ENCODE results near the gene ACSS2. TPM values are rescaled to one million over a fixed set of nuclear protein-coding genes. Genes with fewer than 3 reads are reported as not detected.
A peak's percentile ranks its signal among the peaks of the same experiment; 100 is the strongest.

ACSS2 gene
- total RNA-seq, 2 donors from 2014 or later: 31.7 to 42.0 TPM

DNA sequence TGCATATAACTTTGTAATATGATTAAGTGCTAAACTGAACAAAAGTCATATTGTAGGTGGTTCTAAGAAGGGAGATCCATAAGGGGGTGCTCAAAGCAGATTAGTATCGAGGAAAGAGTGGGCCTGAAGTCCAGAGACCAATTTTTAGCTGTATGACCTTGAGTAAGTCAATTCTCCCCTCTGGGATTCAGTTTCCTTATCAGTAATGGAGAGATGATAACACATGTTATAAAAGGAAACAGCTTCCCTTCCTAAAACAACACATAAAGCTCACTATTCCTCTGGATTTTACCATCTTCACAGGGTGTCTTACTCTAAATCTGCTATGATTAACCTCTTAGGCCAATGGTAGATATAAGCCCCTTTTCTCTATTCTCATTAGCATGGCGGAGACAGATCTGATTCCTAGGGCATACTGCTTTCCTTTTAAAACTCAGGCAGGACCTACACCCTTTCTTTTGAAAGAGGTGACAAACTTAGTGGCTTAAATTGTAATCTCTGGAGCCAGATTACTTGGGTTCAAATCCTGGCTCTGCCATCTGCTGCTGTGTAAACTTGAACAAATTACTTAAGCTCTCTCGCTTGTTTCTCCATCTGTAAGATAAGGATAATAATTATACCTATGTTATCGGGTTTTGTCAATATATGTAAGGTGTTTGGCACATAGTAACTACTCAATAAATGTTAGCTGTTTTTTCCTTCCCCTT, 39.5 kb downstream of the ACSS2 start:
- ATAC-seq (replicated peaks): no peak
- H3K9me3 Mint-ChIP-seq: no peaks in the 10 kb centered on the region
- H3K4me1 Mint-ChIP-seq: peaks cover 34% of the 10 kb centered on the region
- peaks cover 9% of the 10 kb centered on the region for H3K36me3 Mint-ChIP-seq (ENCODE audit: low read depth)
- no peaks in the 10 kb centered on the region for H3K27me3 Mint-ChIP-seq
- no peak overlapping the region for H3K4me3 Mint-ChIP-seq
- H3K27ac Mint-ChIP-seq: peak overlapping the region; percentile 75

DNA sequence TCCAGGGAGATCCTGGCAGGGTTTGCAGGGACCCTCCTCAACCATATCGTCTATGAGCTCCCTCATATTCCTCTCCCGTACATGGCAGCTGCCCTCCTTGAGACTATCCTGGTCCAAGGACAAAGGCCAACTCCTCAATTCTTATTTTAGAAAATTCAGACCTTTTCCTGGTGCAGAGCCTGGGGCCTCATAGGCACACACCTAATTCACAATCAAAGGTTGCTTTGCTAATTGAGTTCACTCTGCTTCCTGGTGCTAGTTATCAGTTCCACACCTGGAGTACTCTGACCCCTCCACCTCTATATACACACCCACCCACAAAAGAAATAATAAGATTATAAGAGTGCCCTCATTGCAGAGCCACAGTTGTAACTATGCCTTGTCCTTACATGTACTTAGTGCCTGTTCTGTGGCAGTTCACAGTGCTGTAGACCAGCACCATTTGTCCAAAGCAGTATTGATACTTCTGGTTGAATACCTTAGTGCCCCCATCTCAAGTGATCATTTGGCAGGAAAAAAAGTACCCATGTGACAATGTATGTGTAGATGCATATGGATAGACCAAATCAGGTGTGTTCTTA, 40.5 kb downstream of the ACSS2 start:
- Mint-ChIP-seq H3K27me3 (no peaks in the 10 kb centered on the region), H3K27ac (peak overlapping the region; percentile 75), H3K4me3 (peak overlapping the region; percentile 39), H3K36me3 (ENCODE audit: low read depth) (peaks cover 9% of the 10 kb centered on the region), H3K9me3 (no peaks in the 10 kb centered on the region), H3K4me1 (peaks cover 34% of the 10 kb centered on the region)
- no peak for ATAC-seq (replicated peaks)

DNA sequence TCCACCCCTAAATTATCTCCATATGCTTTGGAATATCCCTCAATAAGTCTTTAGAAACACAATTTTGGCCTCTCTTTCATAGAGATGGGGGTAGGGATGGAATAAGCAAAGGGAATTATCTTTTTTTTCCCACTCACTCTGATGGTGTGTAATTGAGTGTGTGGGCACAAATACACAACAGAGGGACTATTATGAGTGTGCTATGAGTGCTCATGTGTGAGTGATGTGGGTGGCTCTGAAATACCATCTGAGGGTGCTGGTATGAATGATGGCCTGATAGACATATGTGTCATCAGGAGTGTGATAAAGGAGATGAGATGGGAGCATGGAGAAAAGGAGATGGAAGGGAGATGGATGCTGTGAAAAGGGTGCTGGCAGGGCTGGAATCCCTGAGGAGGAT, 43.6 kb downstream of the ACSS2 start:
- Mint-ChIP-seq H3K27ac (peak overlapping the region; percentile 53), H3K4me1 (peaks cover 34% of the 10 kb centered on the region), H3K36me3 (ENCODE audit: low read depth) (peaks cover 9% of the 10 kb centered on the region), H3K27me3 (no peaks in the 10 kb centered on the region), H3K4me3 (peak overlapping the region; percentile 29), H3K9me3 (no peaks in the 10 kb centered on the region)
- ATAC-seq (replicated peaks): peak; percentile 79

DNA sequence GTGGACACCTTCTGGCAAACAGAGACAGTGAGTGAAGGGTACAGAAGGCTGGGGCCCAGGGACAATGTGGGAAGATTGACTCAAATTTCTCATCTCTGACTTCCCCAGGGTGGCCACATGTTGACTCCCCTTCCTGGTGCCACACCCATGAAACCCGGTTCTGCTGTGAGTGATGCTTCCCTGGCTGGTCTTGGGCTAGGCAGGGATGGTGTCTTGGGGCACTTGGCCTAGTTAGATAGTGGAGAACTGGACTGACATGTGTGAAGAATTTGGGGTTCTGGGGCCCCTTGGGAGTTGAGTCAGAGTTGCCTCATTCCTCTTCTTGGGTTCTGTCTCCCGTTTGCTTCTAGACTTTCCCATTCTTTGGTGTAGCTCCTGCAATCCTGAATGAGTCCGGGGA, 45.0 kb downstream of the ACSS2 start:
- no peak overlapping the region for H3K4me3 Mint-ChIP-seq
- H3K27me3 Mint-ChIP-seq: no peaks in the 10 kb centered on the region
- H3K4me1 Mint-ChIP-seq: peaks cover 31% of the 10 kb centered on the region
- H3K36me3 Mint-ChIP-seq (ENCODE audit: low read depth): peaks cover 12% of the 10 kb centered on the region
- no peaks in the 10 kb centered on the region for H3K9me3 Mint-ChIP-seq
- H3K27ac Mint-ChIP-seq: no peak overlapping the region
- ATAC-seq (replicated peaks): peak; percentile 56

DNA sequence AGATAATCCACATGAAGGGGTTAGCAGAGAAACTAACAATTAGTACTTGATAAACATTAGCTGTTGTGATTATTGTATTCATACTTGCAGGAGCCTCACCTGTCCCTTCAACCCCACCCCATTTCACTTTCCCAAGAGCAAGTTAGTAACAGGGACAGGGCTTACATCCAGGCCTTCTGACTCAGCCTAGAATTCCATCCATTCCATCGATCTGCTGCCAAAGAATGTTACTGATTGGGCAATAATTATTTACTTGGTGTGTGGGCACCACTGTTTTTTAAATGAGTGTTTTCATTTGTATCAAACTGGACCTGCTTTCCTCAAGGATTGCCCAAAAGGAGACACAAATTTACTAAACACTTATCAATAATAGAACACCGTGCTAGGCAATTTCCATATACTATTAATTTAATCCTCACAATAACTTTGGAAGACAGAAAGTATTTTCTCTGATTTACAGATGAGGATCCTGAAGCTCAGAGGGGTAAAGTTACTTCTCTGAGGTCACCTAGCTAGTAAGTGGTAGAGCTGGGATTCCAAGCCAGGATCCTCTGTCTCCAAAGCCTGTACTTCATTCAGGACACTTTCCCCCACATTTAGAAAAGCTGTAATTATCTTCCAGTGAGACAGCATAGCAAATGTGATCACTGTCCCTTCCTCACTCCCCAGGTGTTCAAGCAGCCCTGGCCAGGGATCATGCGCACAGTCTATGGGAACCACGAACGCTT, 46.4 kb downstream of the ACSS2 start:
- peaks cover 16% of the 10 kb centered on the region for H3K36me3 Mint-ChIP-seq (ENCODE audit: low read depth)
- no peak overlapping the region for H3K27ac Mint-ChIP-seq
- no peaks in the 10 kb centered on the region for H3K9me3 Mint-ChIP-seq
- H3K4me3 Mint-ChIP-seq: no peak overlapping the region
- ATAC-seq (replicated peaks): no peak
- peaks cover 23% of the 10 kb centered on the region for H3K4me1 Mint-ChIP-seq
- H3K27me3 Mint-ChIP-seq: no peaks in the 10 kb centered on the region

DNA sequence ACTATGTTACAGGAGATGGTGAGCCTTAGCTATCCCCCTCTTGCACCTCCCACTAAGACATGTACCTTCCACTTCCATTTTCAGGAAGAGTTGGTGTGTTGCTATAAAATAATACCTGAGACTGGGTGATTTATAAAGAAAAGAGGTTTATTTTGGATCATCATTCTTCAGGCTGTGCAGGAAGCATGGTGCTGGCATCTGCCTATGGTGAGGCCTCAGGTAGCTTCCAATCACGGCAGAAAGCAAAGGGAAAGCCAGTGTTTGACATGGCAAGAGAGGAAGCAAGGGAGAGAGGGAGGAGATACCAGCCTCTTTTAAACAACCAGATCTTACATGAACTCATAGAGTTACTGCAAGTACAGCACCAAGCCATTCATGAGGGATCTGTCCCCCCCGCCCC, 47.0 kb downstream of the ACSS2 start:
- ATAC-seq (replicated peaks): no peak
- Mint-ChIP-seq H3K27ac (no peak overlapping the region), H3K27me3 (no peaks in the 10 kb centered on the region), H3K9me3 (no peaks in the 10 kb centered on the region), H3K4me1 (peaks cover 17% of the 10 kb centered on the region), H3K36me3 (ENCODE audit: low read depth) (peaks cover 16% of the 10 kb centered on the region), H3K4me3 (no peak overlapping the region)

DNA sequence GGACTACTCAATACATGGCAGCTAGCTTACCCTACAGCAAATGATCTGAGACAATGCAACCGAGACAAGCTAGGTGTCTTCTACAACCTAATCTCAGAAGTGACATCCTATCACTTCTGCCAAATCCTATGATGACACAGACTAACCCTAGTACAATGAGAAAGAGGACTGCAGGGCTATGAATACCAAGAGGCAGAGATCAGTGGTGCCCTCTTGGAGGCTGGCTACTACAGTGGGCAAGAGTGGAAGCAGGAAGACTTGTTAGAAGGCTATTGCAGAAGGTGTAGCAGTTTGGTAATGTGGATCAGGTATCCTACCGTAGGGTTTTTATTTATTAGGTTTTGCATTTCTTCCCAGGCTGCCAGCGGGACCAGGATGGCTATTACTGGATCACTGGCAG, 48.9 kb downstream of the ACSS2 start:
- H3K27me3 Mint-ChIP-seq: no peaks in the 10 kb centered on the region
- H3K4me1 Mint-ChIP-seq: peaks cover 5% of the 10 kb centered on the region
- H3K36me3 Mint-ChIP-seq (ENCODE audit: low read depth): peaks cover 28% of the 10 kb centered on the region
- no peak for ATAC-seq (replicated peaks)
- no peak overlapping the region for H3K4me3 Mint-ChIP-seq
- no peaks in the 10 kb centered on the region for H3K9me3 Mint-ChIP-seq
- H3K27ac Mint-ChIP-seq: peak overlapping the region; percentile 75

DNA sequence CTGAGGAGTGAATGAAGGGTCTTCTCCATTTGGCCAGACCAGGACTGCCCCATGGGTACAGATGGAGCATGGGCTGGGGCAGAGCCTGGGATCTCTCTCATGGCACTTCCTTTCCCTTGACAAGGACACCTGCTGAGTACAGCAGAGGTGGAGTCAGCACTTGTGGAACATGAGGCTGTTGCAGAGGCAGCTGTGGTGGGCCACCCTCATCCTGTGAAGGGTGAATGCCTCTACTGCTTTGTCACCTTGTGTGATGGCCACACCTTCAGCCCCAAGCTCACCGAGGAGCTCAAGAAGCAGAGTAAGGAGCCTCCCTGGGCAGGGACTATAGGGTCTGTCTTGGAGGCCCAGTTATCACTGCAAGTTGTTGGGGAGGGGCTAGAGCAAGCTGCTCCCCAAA, 49.6 kb downstream of the ACSS2 start:
- Mint-ChIP-seq H3K9me3 (no peaks in the 10 kb centered on the region), H3K4me1 (peaks cover 4% of the 10 kb centered on the region), H3K4me3 (no peak overlapping the region), H3K27me3 (no peaks in the 10 kb centered on the region), H3K27ac (peak overlapping the region; percentile 75), H3K36me3 (ENCODE audit: low read depth) (peaks cover 30% of the 10 kb centered on the region)
- ATAC-seq (replicated peaks): no peak

DNA sequence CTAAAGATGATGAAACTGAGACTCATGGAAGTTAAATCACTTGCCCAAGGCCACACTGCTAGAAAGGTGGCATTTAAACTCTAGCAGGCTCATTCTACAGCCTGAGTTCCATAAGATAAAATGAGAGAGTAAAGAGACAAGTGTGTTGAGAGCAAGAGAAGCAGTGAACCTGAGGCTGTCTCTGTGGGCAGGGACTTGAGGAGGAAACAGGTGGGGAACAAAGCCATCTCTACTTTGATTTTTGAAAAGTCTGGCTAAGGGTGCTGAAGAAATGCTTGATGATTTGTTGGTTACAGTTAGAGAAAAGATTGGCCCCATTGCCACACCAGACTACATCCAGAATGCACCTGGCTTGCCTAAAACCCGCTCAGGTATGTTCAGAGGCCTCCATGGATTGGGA, 50.2 kb downstream of the ACSS2 start:
- Mint-ChIP-seq H3K4me3 (no peak overlapping the region), H3K27ac (peak overlapping the region; percentile 75), H3K36me3 (ENCODE audit: low read depth) (peaks cover 33% of the 10 kb centered on the region), H3K4me1 (peaks cover 4% of the 10 kb centered on the region), H3K9me3 (no peaks in the 10 kb centered on the region), H3K27me3 (no peaks in the 10 kb centered on the region)
- ATAC-seq (replicated peaks): no peak

DNA sequence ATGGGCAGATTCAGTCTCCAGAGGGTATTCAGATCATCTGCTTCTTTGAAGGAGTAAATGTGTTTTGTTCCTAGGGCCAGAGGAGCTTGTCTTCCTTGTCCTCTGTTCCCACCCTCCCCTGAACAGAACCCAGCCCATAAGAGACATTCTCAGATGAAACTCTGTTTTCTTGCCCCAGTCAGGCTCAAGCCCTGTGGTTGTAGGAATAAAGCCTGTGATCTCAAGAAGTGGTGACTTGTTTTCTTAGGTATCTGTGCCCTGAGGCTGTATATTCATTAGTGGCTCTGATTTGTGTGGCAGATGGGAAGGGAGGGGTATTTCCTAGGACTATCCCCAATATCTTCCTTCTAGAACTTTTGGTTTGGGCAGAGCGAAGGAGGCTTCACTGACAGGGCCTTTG, 51.3 kb downstream of the ACSS2 start:
- no peak for ATAC-seq (replicated peaks)
- no peaks in the 10 kb centered on the region for H3K9me3 Mint-ChIP-seq
- peak overlapping the region; percentile 75 for H3K27ac Mint-ChIP-seq
- peaks cover 38% of the 10 kb centered on the region for H3K36me3 Mint-ChIP-seq (ENCODE audit: low read depth)
- no peak overlapping the region for H3K4me3 Mint-ChIP-seq
- peaks cover 4% of the 10 kb centered on the region for H3K4me1 Mint-ChIP-seq
- H3K27me3 Mint-ChIP-seq: no peaks in the 10 kb centered on the region

DNA sequence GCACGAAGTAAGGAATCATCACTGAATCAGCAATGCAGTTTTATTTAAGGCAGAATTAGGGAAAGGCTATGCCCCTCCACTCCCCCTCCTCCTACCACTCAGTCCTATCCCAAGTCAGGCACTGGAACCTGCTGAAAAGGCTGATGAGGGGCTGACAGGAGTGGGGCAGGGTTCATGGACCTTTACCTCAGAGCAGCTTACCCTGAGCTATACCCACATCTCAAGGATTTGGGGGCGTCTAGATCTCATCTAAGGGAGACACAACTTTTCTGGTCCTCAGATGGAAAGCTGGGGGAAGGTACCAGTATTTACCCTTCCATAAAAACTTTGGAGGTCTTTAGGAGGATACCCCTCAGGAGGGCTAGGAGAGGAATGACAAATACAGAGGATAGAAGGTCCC, 52.0 kb downstream of the ACSS2 start:
- peak overlapping the region; percentile 75 for H3K27ac Mint-ChIP-seq
- no peaks in the 10 kb centered on the region for H3K9me3 Mint-ChIP-seq
- no peaks in the 10 kb centered on the region for H3K27me3 Mint-ChIP-seq
- H3K36me3 Mint-ChIP-seq (ENCODE audit: low read depth): peaks cover 45% of the 10 kb centered on the region
- H3K4me1 Mint-ChIP-seq: peaks cover 4% of the 10 kb centered on the region
- no peak overlapping the region for H3K4me3 Mint-ChIP-seq
- no peak for ATAC-seq (replicated peaks)

DNA sequence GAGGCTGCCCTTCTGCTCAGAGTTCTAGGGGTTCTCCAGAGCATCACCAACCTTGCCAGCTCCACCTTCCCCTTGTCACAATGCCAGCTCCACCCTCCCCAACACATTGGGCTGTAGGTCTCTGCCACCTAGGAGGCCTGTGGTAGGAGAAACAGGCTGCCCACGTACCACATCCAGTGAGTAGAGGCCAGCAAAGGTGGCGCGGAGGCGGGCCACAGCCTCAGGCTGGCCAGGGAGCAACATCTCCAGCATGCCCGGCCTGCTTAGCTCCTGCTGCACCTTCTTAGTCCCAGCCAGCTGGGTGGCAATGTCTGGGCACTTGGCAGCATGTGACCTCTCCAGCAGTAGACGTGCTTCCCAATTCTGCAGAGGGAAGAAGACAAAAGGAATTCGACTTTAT, 55.4 kb downstream of the ACSS2 start:
- no peaks in the 10 kb centered on the region for H3K4me1 Mint-ChIP-seq
- peaks cover 66% of the 10 kb centered on the region for H3K36me3 Mint-ChIP-seq (ENCODE audit: low read depth)
- ATAC-seq (replicated peaks): no peak
- no peak overlapping the region for H3K27ac Mint-ChIP-seq
- H3K27me3 Mint-ChIP-seq: no peaks in the 10 kb centered on the region
- no peaks in the 10 kb centered on the region for H3K9me3 Mint-ChIP-seq
- H3K4me3 Mint-ChIP-seq: no peak overlapping the region

DNA sequence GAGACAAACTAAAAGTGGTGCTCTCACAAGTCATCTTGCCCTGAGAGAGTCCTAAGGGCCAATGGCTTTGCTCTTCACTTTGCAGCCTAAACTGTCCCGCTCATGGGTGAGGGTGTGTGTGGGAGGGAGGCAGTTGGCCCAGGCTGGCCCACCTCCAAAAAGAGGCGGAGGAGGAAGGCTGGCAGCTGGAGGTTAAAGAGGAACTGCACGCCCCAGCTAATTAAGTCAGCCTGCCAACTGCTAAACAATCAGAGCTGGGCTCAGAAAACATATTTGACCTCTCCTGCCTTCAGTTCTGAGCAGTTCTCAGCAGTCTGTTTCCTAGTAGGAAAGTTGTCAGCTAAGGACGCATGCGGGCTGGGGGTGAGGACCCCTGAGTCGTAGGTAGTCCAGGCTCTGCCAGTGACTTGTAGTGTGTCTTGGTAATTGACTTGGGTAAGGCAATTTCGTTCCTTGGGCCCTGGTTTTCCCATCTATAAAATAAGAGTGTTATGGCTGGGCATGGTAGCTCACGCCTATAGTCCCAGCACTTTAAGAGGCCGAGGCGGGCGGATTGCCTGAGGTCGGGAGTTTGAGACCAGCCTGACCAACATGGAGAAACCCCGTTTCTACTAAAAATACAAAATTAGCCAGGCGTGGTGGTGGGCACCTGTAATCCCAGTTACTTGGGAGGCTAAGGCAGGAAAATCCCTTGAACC, 62.2 kb downstream of the ACSS2 start:
- Mint-ChIP-seq H3K4me1 (no peaks in the 10 kb centered on the region), H3K27ac (no peak overlapping the region), H3K9me3 (no peaks in the 10 kb centered on the region), H3K27me3 (no peaks in the 10 kb centered on the region), H3K4me3 (no peak overlapping the region), H3K36me3 (ENCODE audit: low read depth) (peaks cover 86% of the 10 kb centered on the region)
- no peak for ATAC-seq (replicated peaks)

DNA sequence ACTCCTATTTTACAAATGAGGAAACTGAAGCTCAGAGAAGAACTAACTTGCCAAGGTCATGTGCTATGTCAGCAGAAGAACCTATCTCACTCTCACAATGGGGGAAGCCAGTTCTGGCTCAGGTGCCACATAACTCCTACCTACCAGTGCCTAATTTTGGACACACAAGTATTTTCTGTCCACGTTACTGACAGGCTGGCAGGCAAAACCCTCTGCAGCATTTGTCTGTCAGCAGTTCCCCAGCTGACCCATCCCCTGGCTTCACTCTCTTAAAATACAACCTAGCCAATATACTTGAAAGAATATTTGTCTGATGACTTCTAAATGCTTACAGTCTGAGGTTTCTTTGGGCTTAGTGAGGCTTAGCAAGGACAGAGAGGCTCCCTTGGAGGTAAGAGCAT, 63.7 kb downstream of the ACSS2 start:
- H3K4me1 Mint-ChIP-seq: no peaks in the 10 kb centered on the region
- ATAC-seq (replicated peaks): no peak
- no peaks in the 10 kb centered on the region for H3K27me3 Mint-ChIP-seq
- no peaks in the 10 kb centered on the region for H3K9me3 Mint-ChIP-seq
- H3K36me3 Mint-ChIP-seq (ENCODE audit: low read depth): peaks cover 85% of the 10 kb centered on the region
- no peak overlapping the region for H3K27ac Mint-ChIP-seq
- no peak overlapping the region for H3K4me3 Mint-ChIP-seq

All from activated T-helper 17 cell treated with anti-CD3 and anti-CD28 coated beads, Interleukin-2, amount 50 U/mL, for 72 hours (primary cell).